DMS79 (cell line): ENCODE results near the gene CNGB1.
"Not testable (repeated sequence)": the region's sequence is repeated elsewhere in the genome, so short reads cannot be mapped to it uniquely, and the experiment has no call there.

Source experiments
- DNase-seq: peaks from one replicate; lab custom pipeline; 2025; lab: John Stamatoyannopoulos, UW

Gene CNGB1

GRCh38 chr16:57926041-57926440 is 44.9 kb downstream of the CNGB1 start:
- no peak for DNase-seq

DNA sequence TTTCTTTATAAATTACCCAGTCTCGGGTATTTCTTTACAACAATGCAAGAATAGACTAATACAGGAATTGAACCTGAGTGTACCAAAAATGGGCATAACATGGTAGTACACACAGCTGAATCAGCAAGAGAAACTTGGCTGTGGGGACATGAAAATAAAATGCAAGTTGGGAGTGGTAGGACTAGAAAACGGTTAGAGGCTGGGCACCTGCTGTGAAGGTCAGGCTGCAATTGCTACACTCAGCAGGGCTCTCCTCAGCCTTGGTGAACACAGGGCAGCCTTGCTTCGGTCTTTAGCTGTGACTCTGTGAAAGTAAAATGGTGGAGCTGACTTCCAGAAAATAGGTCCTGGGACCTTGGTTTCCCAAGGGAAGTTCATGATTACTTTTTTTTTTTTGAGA is 45.6 kb downstream of the CNGB1 start:
- DNase-seq = no peak

GRCh38 chr16:57924514-57924913 is 46.4 kb downstream of the CNGB1 start:
- no peak for DNase-seq

- DNase-seq = no peak
Observed at GRCh38 chr16:57923841-57924240, 47.1 kb downstream of the CNGB1 start.

DNA sequence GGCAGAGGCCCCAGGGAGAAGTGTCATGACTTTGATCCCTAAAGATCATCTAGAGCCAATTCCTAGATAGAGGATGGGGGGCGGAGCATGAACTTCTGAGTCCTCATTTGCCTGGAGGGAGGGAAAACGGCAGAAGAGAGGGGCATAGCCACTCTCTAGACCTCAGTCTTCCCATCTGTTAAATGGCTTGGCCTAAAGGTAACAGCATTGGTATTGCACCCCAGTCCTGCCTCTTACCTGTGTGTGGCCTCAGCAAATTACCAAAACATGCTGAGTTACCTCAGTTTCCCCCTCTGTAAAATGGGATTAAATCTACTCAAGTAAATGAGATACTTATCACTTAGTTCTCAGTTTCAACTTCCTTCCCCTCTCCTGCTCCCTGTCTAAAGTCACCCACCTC is 47.5 kb downstream of the CNGB1 start:
- no peak for DNase-seq

DNA sequence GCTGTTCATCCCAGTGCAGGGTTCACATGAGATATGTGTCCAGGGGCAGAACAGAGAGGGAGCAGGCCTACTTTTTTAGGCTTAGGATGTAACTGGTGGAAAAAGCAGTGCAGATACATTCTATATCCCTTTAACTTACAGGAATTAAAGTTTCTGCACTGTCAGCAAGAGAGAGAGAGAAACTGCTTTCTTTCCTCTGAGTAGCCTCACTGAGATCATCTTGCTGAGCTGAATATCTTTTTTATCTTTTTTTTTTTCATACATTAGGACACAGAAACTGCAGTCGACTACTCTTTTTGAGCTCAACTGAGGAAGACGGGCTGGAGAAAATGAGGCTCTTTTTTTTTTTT is 50.1 kb downstream of the CNGB1 start:
- no peak for DNase-seq

- no peak for DNase-seq
Observed at GRCh38 chr16:57920215-57920879, 50.6 kb downstream of the CNGB1 start.

GRCh38 chr16:57918994-57919393 is 51.9 kb downstream of the CNGB1 start:
- no peak for DNase-seq

GRCh38 chr16:57918444-57918843 is 52.5 kb downstream of the CNGB1 start:
- no peak for DNase-seq

DNA sequence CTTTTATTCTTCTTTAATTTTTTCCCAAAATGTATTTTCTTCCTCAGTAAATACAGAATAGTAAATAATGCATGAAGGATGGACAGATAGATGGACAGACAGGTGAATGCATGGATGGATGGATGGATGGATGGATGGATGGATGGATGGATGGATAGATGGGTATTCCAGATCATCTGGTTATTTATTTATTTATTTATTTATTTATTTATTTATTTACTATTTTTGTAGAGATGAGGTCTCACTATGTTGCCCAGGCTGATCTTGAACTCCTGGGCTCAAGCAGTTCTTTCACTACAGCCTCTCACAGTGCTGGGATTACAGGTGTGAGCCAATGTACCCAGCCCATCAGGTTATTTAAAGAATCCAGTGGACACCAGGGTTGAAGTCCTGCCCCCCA is 53.0 kb downstream of the CNGB1 start:
- not testable (repeated sequence) for DNase-seq

GRCh38 chr16:57917489-57917888 is 53.4 kb downstream of the CNGB1 start:
- not testable (repeated sequence) for DNase-seq

DNA sequence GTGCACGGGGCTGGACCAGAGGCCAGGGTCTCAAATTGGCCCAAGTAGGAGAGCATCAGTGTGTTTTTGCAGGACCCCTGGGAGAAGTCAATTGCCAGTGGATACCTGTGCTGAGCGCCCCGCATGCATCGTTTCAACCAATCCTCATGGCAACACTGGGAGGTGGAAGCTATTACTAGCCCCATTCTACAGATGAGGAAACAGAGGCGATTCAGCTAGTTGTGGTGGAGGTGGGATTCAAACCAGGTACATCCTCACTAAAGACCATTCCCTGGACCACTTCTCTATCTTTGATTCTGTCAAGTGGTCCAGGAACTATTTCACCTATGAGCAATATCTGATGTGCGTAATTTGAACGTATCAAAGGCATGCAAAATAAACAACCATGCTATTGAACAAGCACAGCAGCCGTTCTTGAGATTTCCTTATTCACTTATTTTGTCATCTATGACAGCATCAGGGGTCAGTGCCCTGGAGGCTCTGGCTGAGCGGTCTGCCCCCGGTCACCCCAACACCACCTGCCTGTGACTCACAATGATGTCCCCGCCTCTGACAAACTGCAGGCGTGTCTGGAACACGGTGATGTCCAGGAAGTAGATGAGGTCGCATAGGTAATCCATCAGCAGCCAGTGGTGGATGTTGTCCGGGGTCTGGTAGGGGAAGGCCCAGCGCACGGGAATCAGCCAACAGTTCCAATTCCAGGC is 54.0 kb downstream of the CNGB1 start:
- no peak for DNase-seq

- no peak for DNase-seq
Observed at GRCh38 chr16:57915811-57916488, 55.0 kb downstream of the CNGB1 start.

DNA sequence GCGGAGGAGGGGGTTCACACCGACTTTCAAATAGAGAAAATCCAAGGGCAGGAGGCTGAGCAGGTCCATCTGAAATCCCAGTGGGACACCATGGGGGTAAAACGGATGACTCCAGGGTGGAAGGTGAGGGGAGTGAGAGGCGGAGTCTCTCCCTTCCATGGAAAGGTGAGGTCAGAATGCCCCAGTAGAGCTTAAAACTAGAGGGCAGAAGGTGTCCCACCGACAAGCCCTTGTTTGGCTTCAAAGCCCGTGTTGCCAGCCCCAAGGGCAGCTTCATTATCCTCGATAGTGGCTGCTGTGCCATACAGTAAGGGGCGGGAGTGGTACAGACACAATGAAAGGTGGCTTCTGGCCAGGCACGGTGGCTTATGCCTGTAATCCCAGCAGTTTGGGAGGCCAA is 55.7 kb downstream of the CNGB1 start:
- DNase-seq = no peak

DNA sequence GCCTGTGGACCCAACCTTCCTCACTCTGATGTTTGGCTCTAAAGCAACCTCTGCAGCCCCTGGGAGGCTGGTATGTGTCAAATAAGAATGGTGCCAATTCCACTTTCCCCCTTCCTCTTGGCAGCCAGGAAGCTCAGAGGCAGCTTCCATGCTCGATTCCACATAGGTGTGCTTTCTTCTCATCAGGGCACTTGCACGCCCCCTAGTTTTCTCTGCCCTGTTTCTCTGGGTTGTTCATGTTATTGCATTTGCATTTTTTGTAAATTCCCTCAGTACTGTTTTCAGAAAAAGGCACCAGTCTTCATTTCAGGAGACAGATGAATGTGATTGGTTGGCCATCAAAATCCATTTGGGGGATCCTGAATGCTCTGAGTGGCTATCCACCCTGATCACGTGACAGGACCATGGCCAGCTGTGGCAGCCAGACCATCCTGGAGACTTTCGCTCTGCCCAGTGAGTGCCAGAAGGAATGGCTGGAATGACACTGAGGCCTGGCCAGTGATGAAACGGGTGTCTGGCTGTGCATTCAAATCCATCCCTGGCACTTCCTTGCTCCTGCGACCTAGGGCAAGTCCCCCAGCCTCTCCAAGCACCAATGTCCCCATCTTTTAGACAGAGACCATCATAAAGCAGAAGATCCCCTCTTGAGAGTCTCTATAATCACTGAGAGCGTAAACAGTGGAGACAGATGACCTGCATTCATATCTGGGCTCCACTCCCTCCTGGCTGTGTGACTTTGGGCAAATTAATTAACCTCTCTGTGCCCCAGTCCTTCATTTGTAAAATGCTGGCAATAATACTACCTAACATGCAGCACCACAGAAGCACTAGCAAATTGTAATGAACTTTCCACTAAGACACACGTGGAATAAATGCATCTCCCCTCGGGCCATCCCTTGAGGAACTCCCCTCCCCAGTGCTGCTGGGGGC is 56.4 kb downstream of the CNGB1 start:
- no peak for DNase-seq

DNA sequence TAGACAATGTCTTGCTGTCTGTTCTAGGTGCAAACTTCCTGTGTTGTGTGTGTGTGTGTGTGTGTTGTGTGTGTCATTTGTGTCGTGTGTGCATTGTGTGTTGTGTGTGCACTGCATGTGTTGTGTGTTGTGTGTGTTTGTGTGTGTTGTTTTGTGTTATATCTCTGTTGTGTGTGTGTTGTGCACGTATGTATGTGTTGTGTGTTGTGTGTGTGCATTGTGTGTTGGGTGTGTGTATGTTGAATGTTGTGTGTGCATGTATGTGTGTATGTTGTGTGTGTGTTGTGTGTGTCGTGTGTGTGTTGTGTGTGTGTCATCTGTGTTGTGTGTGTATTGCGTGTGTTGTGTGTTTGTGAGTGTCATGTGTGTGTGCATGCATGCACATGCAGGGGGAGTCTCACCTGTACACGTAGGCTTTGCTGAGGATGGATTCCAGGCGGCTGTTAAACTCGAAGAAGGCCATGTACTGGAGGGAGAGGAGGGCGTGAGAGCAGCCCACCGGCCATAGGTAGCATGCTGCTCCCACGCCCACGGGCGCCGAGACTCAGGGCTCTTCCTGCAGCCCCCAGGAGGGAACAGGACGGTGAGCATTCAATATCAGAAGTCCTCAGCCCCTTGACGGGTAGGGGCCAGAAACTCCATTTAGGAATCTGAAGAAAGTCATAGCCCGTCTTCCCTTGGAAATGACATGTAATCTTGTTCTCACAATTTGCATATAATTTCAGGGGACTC is 58.2 kb downstream of the CNGB1 start:
- no peak for DNase-seq

- no peak for DNase-seq
Observed at GRCh38 chr16:57911743-57912142, 59.2 kb downstream of the CNGB1 start.

- no peak for DNase-seq
Observed at GRCh38 chr16:57910696-57911095, 60.2 kb downstream of the CNGB1 start.

GRCh38 chr16:57908409-57908987 is 62.4 kb downstream of the CNGB1 start:
- DNase-seq = no peak

GRCh38 chr16:57906382-57907316 is 64.3 kb downstream of the CNGB1 start:
- DNase-seq = no peak
